SK-N-SH treated with all-trans-retinoic acid at 6 μM for 48 hours (cell line): ENCODE results near the gene TMED6.

Experiments
- CSDC2 ChIP-seq: fragments of 250-450 bp; sonication (Bioruptor Pico); IDR thresholded peaks from 2 replicates; pipeline ENCODE4 v1.5.0; 2020; ENCODE audit warnings: mild to moderate bottlenecking, moderate library complexity
- ESRRG ChIP-seq: fragments of 250-450 bp; sonication (Bioruptor Pico); IDR thresholded peaks from 2 replicates; pipeline ENCODE4 v1.6.1; 2021; ENCODE audit warnings: mild to moderate bottlenecking
- GLIS3 ChIP-seq: fragments of 250-450 bp; sonication (Bioruptor Pico); IDR thresholded peaks from 2 replicates; pipeline ENCODE4 v1.5.0; 2020; ENCODE audit warnings: mild to moderate bottlenecking, moderate library complexity
- OSR1 ChIP-seq: fragments of 250-450 bp; sonication (Bioruptor Pico); IDR thresholded peaks from 2 replicates; pipeline ENCODE4 v1.8.0; 2022; ENCODE audit warnings: moderate library complexity, mild to moderate bottlenecking, inconsistent platforms
- PPARA ChIP-seq: fragments of 250-450 bp; sonication (Bioruptor Pico); IDR thresholded peaks from 2 replicates; pipeline ENCODE4 v1.5.0; 2020; ENCODE audit warnings: mild to moderate bottlenecking, borderline replicate concordance
- SNAI2 ChIP-seq: fragments of 250-450 bp; sonication (Bioruptor Pico); IDR thresholded peaks from 2 replicates; pipeline ENCODE4 v1.5.0; 2020; ENCODE audit warnings: mild to moderate bottlenecking, moderate library complexity
- TOX ChIP-seq: fragments of 250-450 bp; sonication (Bioruptor Pico); IDR thresholded peaks from 2 replicates; pipeline ENCODE4 v1.8.0; 2021; ENCODE audit warnings: mild to moderate bottlenecking, moderate library complexity, borderline replicate concordance
- ZC3H10 ChIP-seq: fragments of 250-450 bp; sonication (Bioruptor Pico); IDR thresholded peaks from 2 replicates; pipeline ENCODE4 v1.5.1; 2021; ENCODE audit warnings: mild to moderate bottlenecking, moderate library complexity
- ZFP3 ChIP-seq: fragments of 250-450 bp; sonication (Bioruptor Pico); IDR thresholded peaks from 2 replicates; pipeline ENCODE4 v1.5.0; 2020; ENCODE audit warnings: mild to moderate bottlenecking, moderate library complexity
- ZFP30 ChIP-seq: fragments of 450-650 bp; formaldehyde crosslinking; IDR thresholded peaks from 2 replicates; pipeline ENCODE4 v1.5.0; 2022; ENCODE audit warnings: mild to moderate bottlenecking, moderate library complexity
- ZNF8 ChIP-seq: fragments of 450-650 bp; formaldehyde crosslinking; IDR thresholded peaks from 2 replicates; pipeline ENCODE4 v1.5.0; 2020; ENCODE audit warnings: mild to moderate bottlenecking, moderate library complexity
- TF ChIP-seq, protein P1 (sequence below): fragments of 250-450 bp; sonication (Bioruptor Pico); IDR thresholded peaks from 2 replicates; pipeline ENCODE4 v1.8.0; 2020; ENCODE audit warnings: mild to moderate bottlenecking, moderate library complexity, borderline replicate concordance
- TF ChIP-seq, protein P2 (sequence below): fragments of 250-450 bp; sonication (Bioruptor Pico); IDR thresholded peaks from 2 replicates; pipeline ENCODE4 v1.5.1; 2020; ENCODE audit warnings: low read depth, mild to moderate bottlenecking, moderate library complexity

DNA sequence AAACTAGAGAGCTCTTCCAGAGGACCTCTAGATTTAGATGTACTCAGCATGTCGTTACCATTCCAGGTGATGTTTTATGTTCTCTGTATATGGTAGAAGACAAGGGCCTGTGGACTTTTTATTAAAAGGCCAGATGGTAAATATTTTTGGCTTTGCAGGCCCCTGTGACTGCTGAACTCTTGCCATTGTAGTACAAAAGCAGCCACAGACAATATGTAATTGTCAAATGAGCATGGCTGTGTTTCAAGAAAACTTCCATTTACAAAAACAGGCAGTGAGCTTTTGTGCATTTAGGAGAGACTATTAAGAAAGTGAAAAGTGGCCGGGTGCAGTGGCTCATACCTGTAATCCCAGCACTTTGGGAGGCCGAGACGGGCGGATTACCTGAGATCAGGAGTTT lies 7.4 kb downstream of the TMED6 start:
- TF ChIP-seq ZC3H10 (CRISPR knock-in tag) (no peak), CSDC2 (no peak), GLIS3 (CRISPR knock-in tag) (no peak), ZFP3 (CRISPR knock-in tag) (no peak), PPARA (no peak), OSR1 (no peak), ZNF8 (CRISPR knock-in tag) (no peak), TOX (CRISPR knock-in tag) (no peak), ESRRG (CRISPR knock-in tag) (no peak), SNAI2 (CRISPR knock-in tag) (no peak), ZFP30 (CRISPR knock-in tag) (no peak)
- TF ChIP-seq, protein P1, sequence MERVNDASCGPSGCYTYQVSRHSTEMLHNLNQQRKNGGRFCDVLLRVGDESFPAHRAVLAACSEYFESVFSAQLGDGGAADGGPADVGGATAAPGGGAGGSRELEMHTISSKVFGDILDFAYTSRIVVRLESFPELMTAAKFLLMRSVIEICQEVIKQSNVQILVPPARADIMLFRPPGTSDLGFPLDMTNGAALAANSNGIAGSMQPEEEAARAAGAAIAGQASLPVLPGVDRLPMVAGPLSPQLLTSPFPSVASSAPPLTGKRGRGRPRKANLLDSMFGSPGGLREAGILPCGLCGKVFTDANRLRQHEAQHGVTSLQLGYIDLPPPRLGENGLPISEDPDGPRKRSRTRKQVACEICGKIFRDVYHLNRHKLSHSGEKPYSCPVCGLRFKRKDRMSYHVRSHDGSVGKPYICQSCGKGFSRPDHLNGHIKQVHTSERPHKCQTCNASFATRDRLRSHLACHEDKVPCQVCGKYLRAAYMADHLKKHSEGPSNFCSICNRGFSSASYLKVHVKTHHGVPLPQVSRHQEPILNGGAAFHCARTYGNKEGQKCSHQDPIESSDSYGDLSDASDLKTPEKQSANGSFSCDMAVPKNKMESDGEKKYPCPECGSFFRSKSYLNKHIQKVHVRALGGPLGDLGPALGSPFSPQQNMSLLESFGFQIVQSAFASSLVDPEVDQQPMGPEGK (CRISPR knock-in tag) = no peak
- TF ChIP-seq, protein P2, sequence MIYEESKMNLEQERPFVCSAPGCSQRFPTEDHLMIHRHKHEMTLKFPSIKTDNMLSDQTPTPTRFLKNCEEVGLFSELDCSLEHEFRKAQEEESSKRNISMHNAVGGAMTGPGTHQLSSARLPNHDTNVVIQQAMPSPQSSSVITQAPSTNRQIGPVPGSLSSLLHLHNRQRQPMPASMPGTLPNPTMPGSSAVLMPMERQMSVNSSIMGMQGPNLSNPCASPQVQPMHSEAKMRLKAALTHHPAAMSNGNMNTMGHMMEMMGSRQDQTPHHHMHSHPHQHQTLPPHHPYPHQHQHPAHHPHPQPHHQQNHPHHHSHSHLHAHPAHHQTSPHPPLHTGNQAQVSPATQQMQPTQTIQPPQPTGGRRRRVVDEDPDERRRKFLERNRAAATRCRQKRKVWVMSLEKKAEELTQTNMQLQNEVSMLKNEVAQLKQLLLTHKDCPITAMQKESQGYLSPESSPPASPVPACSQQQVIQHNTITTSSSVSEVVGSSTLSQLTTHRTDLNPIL (CRISPR knock-in tag) = no peak
